Stimulated activated CD4-positive, alpha-beta T cell treated with anti-CD3 and anti-CD28 coated beads, Interleukin-15, amount 100 ng/mL, for 24 hours (primary cell): ENCODE data around the gene MYO18A.
"Not testable (repeated sequence)": the region's sequence is repeated elsewhere in the genome, so short reads cannot be mapped to it uniquely, and the experiment has no call there.

Source experiments
- DNase-seq: peaks from one replicate; pipeline ENCODE4 v3.0.0-alpha.2; 2020

The MYO18A gene

DNA sequence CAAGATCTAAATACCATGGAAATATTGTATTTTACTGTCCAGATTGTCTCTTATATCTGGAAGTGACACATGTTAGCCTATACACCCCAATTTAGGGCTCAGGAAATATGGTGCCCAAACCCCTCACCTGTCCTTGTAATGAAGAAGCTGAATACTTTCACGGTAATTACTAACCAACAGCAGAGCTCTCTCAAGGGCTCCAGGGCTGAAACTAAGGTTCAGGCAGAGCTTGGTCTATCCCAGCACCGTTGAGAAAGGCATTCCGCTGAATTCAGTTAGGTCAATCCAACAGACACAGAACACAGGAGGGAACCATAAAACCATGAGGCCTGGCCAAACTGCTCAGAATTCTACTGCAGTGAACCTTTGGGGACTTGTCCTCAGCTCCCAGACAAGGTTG, 14.9 kb downstream of the MYO18A start:
- DNase-seq, result no peak

DNA sequence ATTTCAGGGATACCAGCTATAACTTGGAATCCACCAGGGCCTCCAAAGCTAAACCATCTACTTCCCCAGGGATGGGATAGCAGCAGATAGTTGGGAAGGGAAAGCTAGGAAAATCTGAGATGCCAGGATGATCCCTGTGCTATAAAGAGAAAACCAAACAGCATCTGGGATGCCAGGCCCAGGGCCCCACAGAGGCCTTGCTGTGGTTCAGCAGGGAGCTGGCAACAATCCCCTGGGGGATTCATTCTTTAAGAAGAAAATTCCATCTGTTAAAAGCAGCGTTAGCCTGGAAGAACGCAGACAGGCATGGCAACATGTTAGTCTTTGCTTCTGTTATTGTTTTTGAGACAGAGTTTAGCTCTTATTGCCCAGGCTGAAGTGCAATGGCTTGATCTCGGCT, 16.6 kb downstream of the MYO18A start:
- no peak for DNase-seq

DNA sequence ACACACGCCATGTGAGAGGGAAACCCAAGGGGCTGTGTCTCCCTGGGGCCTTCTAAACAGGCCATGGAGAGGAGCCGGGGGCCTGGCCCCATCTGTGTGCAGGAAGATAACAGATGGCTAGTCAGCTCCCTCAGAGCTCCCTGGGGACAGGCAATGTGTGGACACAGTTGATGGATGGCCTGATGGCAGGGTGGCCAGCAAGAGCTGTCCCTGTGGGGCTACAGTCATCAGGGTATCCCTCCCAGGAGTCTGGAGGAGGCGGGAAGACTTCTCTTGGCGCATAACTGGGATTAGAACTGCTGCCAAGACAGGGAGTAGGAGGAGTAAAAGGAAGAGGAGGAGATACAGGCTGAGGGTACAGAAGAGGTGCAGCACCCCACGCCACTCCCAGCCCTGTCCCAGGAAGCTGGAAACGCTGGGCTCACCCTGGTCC, 17.3 kb downstream of the MYO18A start:
- no peak for DNase-seq

DNA sequence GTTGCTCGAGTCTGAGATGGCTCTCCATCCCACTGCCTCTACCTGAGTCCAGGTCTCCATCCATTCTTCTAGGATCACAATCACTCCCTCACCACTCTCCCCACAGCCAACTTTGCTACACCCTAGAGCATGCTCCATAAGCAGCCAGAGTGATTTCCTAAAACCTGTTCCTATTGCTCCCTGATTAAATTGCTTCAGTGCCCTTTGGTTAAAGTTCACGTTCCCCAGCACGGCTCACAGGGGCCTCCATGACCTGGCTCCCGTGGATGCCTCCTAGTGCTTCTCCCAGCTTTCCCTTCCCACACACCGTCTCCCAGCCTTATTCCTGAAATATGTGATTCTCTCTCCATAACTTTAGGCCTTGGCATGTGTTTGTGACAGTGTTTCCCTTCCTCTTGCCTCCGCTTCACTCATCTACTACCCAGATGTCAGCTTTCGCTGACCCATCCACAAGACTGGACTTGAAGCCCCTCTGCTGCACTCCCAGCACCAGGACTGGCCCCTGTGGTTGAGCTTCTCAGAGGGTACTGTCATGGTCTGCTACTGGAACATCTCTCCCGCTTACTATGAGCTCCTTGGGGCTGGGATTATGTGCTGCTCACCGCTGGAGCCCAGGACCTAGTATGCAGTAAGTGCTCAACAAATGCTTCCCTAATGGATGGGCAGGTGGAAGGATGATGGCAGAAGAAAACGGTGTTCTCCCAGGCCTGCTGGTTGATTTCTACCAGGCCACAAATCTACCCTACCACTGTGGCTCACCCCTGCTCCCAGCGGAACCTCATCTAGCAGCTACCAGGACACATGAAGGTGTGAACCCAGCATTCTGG, 17.9 kb downstream of the MYO18A start:
- no peak for DNase-seq

DNA sequence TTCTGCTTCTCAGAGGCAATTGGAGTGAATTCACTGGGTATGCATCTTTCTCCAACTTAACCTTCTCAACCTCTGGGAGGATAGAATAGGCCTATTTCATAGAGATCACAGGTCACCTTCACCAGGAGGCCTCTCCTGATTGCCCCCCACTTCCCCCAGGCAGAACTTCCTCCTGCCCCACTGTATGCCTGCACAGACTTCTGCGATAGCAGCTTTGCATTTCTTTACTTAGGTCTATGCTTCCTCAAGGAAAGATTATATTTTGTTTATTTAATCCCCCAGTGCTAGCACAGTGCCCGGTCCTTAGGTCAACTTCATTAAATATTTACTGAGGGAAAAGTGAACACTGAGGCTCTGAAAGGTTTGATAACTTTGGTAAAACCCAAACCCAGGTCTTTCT, 19.9 kb downstream of the MYO18A start:
- no peak for DNase-seq

DNA sequence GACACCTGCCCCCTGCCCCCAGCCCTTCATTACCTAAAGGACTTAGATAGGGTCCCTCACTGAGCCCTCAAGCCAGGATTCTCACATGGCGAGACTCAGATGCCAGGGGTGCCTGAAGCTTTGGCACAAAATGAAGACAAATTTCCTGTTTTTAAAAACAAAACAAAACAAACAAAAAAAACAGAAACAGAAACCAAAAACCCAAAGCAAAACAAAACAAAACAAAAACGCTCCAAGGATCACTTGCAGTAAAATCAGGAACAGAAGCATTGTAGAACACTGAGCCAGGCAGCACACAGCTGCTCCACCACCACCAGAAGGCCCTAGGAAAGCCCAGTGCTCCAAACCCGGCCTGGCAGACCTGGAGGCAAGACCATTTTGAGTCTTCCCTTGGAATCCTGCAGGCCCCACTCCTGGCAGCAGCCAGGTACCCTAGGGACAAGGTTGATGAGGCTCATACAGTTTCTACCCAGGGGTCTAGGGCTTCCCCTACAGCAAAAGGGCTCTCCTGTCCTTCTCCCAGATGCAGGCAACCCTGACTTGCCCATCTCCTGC, 20.8 kb downstream of the MYO18A start:
- no peak for DNase-seq

DNA sequence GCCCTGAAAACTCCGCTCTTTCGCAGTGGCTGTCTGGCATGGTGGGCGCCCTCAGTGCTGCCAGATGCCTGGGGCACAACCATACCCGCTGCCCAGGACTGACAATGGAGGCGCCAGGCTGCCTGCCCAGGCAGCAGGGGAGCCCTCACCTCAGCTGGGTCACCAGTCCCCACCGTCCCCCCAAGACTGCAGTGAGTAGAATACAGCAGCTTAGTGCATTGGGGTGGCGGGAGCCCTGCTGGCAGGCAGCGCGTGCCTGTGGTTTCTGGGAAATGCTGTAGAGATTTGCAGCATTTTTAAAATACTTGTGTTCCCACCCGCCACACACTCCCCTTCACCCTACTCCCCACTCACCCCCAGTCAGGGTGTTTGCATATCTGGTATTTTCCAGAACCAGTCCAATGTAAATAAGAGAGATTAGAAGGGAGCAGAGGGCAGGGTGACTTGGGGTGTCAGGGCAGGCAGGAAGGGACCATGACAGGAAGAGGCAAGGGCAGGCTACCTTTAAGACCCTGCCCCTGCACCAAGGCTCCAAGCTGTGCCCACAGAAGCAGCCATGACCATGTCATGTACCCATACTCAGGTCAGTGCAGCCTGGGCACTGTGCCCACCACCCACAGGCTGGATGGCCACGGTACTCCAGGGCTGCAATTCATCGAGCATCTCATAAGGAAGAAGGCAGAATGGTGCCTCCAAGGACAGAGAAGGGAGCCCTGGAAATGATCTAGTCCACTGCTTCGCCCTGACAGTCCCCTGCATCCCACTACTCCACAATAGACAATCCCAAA, 21.5 kb downstream of the MYO18A start:
- no peak for DNase-seq

DNA sequence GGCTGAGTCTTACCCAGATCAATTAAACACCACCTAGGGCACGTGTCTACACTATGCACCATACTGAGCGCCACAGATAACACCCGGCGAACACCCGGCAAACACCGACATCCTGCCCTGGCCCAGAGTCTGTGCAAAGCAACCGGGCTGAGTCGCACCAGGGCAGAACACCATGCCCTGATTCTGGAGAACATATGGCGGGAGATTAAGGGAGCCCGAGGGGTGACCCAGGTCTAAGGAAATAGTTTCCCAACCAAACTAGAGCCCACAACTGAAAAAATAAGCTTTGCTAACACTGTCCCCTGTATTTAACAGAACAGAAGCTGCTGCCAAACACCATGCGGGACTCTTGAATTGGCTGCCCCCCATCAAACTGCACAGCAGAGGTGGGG, 22.1 kb downstream of the MYO18A start:
- no peak for DNase-seq

DNA sequence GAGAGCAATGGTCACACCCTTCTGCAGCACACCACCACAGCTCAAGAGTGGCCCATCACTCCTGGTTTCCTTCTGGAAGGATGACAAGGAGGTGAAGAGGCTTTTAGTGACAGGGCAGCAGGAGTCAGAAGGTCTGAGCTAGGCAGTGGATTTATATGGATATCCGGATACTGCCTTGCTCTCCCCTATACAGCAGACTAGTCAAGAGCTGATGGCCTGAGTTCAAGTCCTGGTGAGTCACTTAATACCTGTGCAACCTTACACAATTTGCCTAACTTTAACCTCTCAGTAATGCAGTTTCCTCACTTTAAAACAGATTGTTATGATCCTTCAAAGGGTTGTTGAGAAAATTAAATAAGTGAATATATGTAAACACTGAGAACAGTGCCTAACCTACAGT, 22.9 kb downstream of the MYO18A start:
- no peak for DNase-seq

DNA sequence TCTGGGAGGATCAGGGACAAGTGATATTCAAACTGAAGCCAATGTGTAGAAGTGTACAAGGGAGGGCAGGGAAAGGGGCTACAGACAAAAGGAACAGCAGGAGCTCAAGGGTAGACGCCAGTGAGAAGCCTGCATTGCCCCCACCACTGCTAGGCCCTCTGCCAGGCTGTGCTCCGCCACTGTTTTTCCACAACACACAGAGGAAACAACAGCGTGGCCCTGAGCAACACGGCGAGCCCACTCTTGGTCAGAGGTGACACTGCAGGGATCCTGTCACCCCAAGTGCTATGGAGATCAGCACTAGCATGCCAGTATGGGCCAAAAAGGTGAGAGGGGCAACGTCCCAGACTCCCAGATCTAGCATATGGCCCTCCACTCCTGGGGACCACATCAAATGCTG, 23.4 kb downstream of the MYO18A start:
- no peak for DNase-seq

DNA sequence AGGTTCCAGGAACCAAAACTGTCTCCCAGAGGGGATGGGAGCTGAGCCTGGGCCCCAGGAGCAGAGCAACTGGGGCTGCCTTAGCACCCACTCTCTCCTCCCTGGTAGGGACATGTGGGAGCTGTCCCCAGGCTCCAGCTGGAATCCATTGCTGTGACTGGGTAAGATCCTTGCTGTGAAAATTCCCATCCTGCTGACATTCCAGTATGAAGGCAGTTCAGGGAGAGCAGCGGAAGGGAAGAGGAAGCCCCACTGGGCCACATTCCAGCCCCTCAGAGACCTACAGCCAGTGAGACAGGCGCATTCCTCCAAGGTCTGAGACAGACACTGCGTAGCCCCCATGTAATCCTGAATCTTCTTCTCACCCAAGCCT, 24.2 kb downstream of the MYO18A start:
- no peak for DNase-seq

DNA sequence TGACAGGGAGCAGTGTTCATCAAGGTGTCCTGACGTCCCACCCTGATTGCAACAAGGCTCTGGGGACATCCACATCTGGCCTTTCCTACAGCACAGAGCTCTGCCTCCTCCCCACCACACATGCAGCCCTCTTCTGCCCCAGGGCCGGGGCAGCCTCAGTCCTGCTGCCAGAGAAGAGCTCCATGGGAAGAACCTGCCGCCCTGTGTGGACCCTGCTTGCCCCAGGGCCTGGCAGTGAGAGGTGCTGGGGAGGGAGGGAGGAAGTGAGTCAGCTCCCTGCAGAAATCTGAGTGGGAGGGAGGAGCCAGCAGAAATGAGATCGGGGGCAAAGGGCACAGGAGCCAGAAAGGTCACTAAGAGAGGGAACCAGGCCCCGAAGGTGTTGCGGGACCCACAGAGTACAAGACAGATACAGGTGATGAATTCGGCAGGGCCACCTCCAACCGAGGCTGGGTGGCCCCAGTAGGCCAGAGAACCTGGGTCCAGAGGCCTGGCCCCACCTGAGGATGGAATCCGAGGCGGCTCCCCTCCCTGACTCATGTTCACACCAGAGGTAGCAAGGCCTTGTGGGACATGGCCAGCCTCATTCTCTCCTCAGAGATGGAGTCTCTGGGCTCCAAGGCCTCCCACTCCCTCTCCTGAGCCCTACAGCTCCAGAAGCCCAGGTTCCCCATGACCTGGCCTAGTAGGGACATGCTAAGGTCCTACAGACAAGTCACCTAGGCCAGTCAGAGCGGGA, 24.8 kb downstream of the MYO18A start:
- DNase-seq, result peak; percentile 81

DNA sequence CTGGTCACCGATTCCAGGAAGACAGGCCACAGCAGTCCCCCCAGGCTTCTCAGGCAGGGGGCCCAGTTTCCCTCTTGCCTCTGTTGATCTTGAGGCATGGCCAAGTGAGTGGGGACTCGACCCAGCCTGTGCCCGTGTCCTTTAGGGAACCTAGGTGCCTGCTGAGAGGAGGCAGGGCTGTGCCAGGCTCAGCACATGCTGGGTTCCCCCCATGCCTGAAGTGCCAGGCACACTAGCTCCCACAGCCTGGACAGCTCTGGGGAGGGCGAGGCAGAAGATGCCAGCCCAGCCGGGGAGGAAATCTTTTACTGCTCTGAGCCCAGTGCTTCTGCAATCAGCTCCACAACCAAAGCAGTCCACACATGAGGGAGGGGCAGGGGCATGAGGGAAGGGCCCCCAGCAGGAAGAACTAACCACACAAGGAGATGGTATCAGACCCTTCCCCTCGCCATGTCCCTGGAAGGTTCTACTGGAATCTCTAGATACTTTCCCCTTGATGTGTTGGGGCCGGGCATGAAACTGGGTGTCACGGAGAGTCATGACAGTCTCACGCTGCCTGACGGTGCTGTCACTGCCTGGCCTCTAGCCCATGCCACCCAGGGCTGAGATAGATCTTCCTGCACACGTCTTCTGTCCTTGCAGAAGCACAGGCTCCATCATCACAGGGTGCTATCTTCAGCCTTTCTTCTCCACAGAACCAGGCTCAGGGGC, 25.5 kb downstream of the MYO18A start:
- no peak for DNase-seq

DNA sequence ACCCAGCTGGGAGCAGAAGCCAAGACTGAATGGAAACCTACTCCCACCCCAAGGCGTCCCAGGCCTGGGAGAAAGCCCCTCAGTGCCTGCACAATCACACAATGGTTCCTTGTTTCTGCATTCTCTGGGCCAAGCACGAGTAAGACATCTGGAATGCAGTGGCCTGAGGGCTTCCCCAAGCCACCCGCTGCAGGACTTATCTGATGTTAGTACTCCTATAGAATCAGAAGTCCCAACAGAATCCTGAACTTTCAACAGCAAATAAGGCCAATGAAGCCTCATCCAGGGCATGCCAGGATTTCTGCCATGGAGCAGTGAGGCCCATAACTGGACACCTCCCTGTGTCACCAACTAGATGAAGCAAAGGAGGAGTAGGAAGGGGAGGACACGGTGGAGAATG, 28.6 kb downstream of the MYO18A start:
- no peak for DNase-seq

DNA sequence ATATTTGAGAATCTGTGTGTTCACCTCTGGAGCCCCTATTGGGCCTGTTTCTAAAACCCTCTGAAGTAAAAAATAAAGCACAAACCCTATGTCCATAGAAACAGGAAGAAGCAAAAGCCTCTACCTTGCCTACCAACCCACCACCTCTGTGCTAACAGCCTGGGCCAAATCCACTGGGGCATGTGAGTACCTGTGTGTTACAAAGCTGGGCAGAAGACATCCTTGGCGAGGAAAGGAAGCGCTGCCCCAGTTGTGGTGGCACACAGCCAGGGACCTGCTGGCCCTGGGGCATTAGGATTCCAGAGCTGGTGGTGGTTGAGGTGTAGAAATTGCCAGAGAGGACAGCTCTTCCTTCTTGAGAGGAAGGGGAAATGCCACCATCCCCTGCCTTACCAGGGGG, 30.0 kb downstream of the MYO18A start:
- DNase-seq, result no peak

DNA sequence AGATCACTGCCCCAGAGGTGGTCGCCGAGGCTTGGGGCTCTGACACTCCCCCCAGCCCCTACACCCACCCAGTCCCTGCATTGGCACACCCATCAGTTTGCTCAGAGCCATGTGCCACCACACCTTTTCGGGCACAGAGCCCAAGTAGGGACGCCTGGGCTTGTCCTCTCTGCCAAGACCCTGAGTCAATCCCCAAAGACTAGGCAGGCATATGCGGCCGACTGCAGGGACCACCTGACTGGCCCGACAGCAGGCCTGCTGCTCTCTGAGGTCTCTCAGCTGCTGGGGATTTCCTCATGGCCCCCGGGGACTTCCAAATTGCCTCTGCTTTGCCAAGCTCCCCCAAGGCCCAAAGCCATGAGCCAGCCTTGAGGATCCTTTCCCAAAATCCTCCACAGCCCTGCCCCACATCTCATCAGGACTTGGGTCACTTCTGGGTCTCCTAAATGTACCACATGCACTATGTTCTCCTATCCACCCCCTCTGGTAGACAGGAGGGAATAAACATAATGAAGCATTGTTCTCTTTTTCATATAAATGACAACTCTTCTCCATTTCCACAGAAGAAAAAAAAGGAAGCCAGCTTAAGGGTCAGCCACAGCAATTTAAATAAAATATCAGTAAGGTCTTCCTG, 30.6 kb downstream of the MYO18A start:
- DNase-seq, result peak; percentile 10

DNA sequence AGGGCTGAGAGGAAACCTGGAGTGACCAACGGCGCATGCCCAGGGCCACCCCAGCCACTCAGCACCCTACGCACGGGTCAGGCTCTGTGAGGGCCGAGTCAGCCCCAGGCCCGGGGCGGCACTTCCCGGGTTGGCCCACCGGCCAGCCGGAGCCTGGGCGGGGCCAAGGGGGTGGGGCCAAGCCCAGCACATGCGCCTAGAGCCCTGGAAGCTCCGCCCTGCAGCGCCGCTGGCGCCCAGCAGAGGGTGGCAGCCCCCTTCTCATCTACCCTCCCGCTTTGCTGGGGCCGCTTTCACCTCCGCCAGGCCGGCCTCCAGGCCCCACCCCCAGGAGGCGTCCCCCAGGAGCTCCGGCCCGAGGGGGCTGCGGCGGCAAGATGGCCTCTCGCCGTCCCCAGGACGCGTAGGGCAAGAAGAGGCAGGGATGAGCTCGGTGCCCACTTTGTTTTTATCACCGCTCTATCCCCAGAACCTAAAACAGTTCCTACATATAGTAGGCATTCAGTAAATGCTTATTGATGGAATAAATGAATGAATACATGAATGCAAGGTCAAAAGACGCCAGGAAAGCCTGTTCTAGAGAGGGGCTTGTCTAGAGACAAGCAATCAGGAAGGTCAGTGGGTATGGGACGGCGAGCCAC, 31.3 kb downstream of the MYO18A start:
- peak; percentile 95 for DNase-seq

DNA sequence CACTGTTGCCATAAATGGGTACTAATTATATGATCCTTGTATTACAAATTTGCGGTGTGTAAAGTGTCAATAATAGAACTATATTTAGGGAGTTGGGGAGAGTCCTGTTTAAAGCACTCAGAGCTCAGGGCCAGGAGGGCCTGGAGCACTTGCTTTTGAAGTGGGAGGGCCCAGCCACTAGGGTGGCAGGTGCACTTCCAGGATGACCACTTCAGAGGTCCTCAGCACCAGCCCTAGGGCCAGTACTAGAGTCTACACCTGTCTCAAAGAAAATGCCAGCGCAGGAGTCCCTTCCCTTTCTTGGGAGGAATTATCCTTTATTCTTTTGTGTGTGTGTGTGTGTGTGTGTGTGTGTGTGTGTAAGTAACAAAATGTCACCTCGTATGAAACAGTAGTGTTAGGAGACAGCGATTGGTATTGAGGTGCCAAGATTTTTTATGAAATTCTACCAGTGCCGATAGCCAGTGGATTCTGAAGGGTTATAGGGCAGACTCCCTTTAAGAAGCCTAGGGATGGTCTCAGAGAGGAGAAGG, 31.9 kb downstream of the MYO18A start:
- no peak for DNase-seq

DNA sequence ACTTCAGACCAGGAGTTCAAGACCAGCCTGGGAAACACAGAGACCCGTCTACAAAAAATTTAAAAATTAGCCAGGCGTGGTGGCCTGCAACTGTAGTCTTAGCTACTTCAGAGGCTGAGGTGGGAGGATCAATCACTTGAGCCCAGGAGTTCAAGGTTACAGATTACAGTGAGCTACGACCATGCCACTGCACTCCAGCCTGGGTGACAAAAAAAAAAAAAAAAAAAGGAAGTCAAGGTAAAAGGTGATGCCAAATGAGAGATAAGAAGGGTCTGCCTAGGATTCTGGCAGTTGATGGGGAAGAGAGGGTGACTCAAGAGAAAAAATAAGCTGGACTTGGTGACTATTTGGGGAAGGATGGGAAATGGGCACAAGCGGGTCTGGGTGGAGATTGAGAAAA, 32.5 kb downstream of the MYO18A start:
- no peak for DNase-seq

DNA sequence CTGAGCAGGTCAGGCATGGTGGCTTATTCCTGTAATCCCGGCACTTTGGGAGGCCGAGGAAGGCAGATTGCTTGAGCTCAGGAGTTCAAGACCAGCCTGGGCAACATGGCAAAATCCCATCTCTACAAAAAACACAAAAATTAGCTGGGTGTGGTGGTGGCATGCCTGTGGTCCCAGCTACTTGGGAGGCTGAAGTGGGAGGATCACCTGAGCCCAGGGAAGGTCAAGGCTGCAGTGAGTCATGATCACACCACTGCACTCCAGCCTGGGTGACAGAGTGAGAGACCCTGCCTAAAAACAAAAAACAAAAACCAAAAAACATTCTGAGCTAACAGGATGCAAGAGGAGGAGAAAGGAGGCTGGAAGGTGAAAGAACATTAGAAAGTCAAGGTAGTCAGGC, 33.0 kb downstream of the MYO18A start:
- DNase-seq, result not testable (repeated sequence)

DNA sequence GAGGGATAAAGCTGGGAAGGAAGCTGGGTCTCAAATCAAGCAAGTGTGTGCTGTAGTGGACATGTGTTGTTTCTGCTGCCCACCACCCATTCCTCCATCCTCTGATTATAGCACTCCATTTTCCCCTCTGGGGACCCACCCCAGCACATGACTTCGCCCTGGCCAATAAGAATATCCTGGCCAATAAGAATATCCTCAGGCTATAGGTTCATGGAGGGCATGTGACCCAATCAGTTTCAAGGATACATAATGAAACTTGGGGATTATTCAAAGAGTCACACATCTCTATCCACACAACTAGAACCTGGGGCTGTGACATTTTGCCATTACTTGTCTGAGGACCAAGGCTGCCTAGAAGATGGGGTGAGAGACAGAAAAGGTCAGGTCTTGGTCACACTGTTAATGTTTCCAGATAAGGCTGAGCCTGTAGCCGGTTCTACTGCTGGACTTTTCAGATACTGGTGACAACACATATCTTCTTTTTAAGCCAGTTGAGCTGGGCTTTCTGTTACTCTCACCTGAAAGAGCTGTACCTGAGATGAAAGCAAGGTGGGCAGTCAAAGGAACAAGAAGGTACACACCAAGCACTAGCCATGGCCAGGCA, 33.7 kb downstream of the MYO18A start:
- no peak for DNase-seq
